Measurements from ENCODE around the gene FBXO11. TPM values are rescaled to one million over a fixed set of nuclear protein-coding genes. Genes with fewer than 3 reads are reported as not detected.

The FBXO11 gene
- total RNA-seq, 1 experiment from 2014 or later = 60.5 TPM

- ChIA-PET CTCF (no interaction called here), POLR2A (interaction anchor here (0.6 kb wide), 1 partner anchor 71 kb away, joined by 7 read pairs; no protein-coding TSS in a partner anchor)
- Histone ChIP-seq H3K36me3 (ENCODE audit: control insufficient read depth, insufficient read depth, low read length) (no peaks in the 10 kb centered on the region), H3K9me3 (no peaks in the 10 kb centered on the region), H3K4me3 (ENCODE audit: low read depth, low read length) (no peak overlapping the region), H3K27me3 (replicated peaks; ENCODE audit: control insufficient read depth, insufficient read depth, low read length) (no peaks in the 10 kb centered on the region), H3K4me1 (peaks cover 43% of the 10 kb centered on the region)
- BruUV-seq (replicated peaks) = no TSS peak
- H3K27me3 Mint-ChIP-seq (ENCODE audit: insufficient read depth, unreplicated experiment) = no peaks in the 10 kb centered on the region
- H3K4me1 Mint-ChIP-seq (ENCODE audit: low read depth, unreplicated experiment) = peaks cover 18% of the 10 kb centered on the region
- intact Hi-C loops (cut with micrococcal nuclease; ENCODE audit: unreplicated experiment) = no loop called here
- TF ChIP-seq, protein P1, sequence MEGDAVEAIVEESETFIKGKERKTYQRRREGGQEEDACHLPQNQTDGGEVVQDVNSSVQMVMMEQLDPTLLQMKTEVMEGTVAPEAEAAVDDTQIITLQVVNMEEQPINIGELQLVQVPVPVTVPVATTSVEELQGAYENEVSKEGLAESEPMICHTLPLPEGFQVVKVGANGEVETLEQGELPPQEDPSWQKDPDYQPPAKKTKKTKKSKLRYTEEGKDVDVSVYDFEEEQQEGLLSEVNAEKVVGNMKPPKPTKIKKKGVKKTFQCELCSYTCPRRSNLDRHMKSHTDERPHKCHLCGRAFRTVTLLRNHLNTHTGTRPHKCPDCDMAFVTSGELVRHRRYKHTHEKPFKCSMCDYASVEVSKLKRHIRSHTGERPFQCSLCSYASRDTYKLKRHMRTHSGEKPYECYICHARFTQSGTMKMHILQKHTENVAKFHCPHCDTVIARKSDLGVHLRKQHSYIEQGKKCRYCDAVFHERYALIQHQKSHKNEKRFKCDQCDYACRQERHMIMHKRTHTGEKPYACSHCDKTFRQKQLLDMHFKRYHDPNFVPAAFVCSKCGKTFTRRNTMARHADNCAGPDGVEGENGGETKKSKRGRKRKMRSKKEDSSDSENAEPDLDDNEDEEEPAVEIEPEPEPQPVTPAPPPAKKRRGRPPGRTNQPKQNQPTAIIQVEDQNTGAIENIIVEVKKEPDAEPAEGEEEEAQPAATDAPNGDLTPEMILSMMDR (IDR thresholded peaks at IDR 0.05; ENCODE audit: insufficient read depth in 1 of 2, low read depth in 1 of 2, low read length in 1 of 2, severe bottlenecking in 1 of 2, unreplicated experiment in 1 of 2) = no peak
- H3K4me3 Mint-ChIP-seq (ENCODE audit: unreplicated experiment) = no peak overlapping the region
- no peaks in the 10 kb centered on the region for H3K36me3 Mint-ChIP-seq (ENCODE audit: insufficient read depth, unreplicated experiment)
- H3K27ac Mint-ChIP-seq (ENCODE audit: unreplicated experiment) = no peak overlapping the region
- no peaks in the 10 kb centered on the region for H3K9me3 Mint-ChIP-seq (ENCODE audit: unreplicated experiment)
- no peak for DNase-seq
These were observed 165.2 kb downstream of the FBXO11 start for GRCh38 chr2:47741101-47741500.

Other genes with a start within 250 kb of the FBXO11 start
- gene MSH6, start 123.4 kb downstream of the FBXO11 start, total RNA-seq (2022) = 93.8 and 108 TPM in 2 replicates

Measured in Caco-2 (cell line).